ENCODE results near the gene CCR8. TPM values are rescaled to one million over a fixed set of nuclear protein-coding genes. Genes with fewer than 3 reads are reported as not detected.

CCR8 gene
- total RNA-seq, 1 experiment from 2014 or later: not detected

DNA sequence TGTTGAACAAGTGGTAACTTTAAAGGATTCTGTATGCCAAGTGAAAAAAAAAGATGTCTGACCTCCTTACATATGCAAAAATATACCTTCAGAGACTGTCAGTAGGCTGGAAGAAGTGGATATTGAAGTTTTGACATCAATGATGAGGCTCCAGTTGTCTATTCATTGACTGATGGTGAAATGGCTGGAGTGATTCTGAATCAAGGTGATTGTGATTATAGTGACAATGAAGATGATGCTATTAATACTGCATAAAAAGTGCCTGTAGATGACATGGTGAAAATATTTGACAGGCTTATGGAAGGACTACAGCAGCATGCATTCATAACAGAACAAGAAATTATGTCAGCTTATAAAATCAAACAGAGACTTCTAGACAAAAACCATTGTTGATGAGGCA, 4.1 kb downstream of the CCR8 start:
- Histone ChIP-seq H3K36me3 (ENCODE audit: control insufficient read depth in 1 of 2, insufficient read depth in 2 of 2, low read length in 2 of 2) (no peaks in the 10 kb centered on the region), H3K4me3 (replicated peaks in 1 of 2; ENCODE audit: low read depth in 1 of 2, low read length in 2 of 2) (no peak overlapping the region), H3K27ac (ENCODE audit: low read depth, low read length) (no peak overlapping the region), H3K27me3 (ENCODE audit: insufficient read depth, low read length) (no peaks in the 10 kb centered on the region), H3K79me2 (ENCODE audit: insufficient read depth, low read length) (no peaks in the 10 kb centered on the region), H4K20me1 (ENCODE audit: insufficient read depth) (no peaks in the 10 kb centered on the region), H3K4me1 (ENCODE audit: control insufficient read depth in 1 of 2, insufficient read depth in 2 of 2, low read length in 2 of 2) (no peaks in the 10 kb centered on the region), H3K9ac (ENCODE audit: low read length) (no peak overlapping the region), H2AFZ (ENCODE audit: low read depth, low read length, poor library complexity, severe bottlenecking) (no peak overlapping the region), H3K9me2 (ENCODE audit: insufficient read depth) (no peaks in the 10 kb centered on the region), H3K4me2 (ENCODE audit: low read length) (no peak overlapping the region), H3K9me3 (ENCODE audit: control insufficient read depth in 1 of 2, insufficient read depth in 1 of 2, low read depth in 1 of 2, low read length in 2 of 2) (no peaks in the 10 kb centered on the region)
- POLR2A ChIA-PET: no interaction called here
- ATAC-seq (no peak), DNase-seq (ENCODE audit: low read depth, low spot score) (no peak)
- CTCF ChIA-PET: no interaction called here
- TF ChIP-seq POLR2AphosphoS5 (IDR thresholded peaks at IDR 0.05; ENCODE audit: low read depth, low read length): no peak
- TF ChIP-seq ZFX (IDR thresholded peaks at IDR 0.05): no peak
- TF ChIP-seq, protein P1, sequence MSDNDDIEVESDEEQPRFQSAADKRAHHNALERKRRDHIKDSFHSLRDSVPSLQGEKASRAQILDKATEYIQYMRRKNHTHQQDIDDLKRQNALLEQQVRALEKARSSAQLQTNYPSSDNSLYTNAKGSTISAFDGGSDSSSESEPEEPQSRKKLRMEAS (IDR thresholded peaks at IDR 0.05): no peak
- TF ChIP-seq SP1 (IDR thresholded peaks at IDR 0.05; ENCODE audit: low read depth): no peak
- no peak for TF ChIP-seq POLR2A (IDR thresholded peaks at IDR 0.05; ENCODE audit: borderline replicate concordance, extremely low read depth, insufficient read depth, insufficient read length)
- no peak for TF ChIP-seq EZH2phosphoT487 (IDR thresholded peaks at IDR 0.05; ENCODE audit: borderline replicate concordance)
- no peak for TF ChIP-seq ZNF274 (IDR thresholded peaks at IDR 0.05; ENCODE audit: low read depth, low read length)
- no peak for TF ChIP-seq CEBPB (IDR thresholded peaks at IDR 0.05; ENCODE audit: low read depth)
- no peak for TF ChIP-seq ELF1 (IDR thresholded peaks at IDR 0.05; ENCODE audit: borderline replicate concordance, low read depth)
- TF ChIP-seq, protein P2, sequence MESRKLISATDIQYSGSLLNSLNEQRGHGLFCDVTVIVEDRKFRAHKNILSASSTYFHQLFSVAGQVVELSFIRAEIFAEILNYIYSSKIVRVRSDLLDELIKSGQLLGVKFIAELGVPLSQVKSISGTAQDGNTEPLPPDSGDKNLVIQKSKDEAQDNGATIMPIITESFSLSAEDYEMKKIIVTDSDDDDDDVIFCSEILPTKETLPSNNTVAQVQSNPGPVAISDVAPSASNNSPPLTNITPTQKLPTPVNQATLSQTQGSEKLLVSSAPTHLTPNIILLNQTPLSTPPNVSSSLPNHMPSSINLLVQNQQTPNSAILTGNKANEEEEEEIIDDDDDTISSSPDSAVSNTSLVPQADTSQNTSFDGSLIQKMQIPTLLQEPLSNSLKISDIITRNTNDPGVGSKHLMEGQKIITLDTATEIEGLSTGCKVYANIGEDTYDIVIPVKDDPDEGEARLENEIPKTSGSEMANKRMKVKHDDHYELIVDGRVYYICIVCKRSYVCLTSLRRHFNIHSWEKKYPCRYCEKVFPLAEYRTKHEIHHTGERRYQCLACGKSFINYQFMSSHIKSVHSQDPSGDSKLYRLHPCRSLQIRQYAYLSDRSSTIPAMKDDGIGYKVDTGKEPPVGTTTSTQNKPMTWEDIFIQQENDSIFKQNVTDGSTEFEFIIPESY (IDR thresholded peaks at IDR 0.05; ENCODE audit: extremely low read depth, insufficient replicate concordance, low read length): no peak
- TF ChIP-seq, protein P3, sequence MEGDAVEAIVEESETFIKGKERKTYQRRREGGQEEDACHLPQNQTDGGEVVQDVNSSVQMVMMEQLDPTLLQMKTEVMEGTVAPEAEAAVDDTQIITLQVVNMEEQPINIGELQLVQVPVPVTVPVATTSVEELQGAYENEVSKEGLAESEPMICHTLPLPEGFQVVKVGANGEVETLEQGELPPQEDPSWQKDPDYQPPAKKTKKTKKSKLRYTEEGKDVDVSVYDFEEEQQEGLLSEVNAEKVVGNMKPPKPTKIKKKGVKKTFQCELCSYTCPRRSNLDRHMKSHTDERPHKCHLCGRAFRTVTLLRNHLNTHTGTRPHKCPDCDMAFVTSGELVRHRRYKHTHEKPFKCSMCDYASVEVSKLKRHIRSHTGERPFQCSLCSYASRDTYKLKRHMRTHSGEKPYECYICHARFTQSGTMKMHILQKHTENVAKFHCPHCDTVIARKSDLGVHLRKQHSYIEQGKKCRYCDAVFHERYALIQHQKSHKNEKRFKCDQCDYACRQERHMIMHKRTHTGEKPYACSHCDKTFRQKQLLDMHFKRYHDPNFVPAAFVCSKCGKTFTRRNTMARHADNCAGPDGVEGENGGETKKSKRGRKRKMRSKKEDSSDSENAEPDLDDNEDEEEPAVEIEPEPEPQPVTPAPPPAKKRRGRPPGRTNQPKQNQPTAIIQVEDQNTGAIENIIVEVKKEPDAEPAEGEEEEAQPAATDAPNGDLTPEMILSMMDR (IDR thresholded peaks at IDR 0.05 in 2 of 3, conservative IDR thresholded peaks at IDR 0.05 in 1 of 3; ENCODE audit: borderline replicate concordance in 1 of 3, insufficient read depth in 1 of 3, low read depth in 2 of 3, low read length in 2 of 3): no peak
- TF ChIP-seq, protein P4, sequence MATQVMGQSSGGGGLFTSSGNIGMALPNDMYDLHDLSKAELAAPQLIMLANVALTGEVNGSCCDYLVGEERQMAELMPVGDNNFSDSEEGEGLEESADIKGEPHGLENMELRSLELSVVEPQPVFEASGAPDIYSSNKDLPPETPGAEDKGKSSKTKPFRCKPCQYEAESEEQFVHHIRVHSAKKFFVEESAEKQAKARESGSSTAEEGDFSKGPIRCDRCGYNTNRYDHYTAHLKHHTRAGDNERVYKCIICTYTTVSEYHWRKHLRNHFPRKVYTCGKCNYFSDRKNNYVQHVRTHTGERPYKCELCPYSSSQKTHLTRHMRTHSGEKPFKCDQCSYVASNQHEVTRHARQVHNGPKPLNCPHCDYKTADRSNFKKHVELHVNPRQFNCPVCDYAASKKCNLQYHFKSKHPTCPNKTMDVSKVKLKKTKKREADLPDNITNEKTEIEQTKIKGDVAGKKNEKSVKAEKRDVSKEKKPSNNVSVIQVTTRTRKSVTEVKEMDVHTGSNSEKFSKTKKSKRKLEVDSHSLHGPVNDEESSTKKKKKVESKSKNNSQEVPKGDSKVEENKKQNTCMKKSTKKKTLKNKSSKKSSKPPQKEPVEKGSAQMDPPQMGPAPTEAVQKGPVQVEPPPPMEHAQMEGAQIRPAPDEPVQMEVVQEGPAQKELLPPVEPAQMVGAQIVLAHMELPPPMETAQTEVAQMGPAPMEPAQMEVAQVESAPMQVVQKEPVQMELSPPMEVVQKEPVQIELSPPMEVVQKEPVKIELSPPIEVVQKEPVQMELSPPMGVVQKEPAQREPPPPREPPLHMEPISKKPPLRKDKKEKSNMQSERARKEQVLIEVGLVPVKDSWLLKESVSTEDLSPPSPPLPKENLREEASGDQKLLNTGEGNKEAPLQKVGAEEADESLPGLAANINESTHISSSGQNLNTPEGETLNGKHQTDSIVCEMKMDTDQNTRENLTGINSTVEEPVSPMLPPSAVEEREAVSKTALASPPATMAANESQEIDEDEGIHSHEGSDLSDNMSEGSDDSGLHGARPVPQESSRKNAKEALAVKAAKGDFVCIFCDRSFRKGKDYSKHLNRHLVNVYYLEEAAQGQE (IDR thresholded peaks at IDR 0.05; ENCODE audit: low read depth): no peak
- no peak for TF ChIP-seq YY1 (IDR thresholded peaks at IDR 0.05; ENCODE audit: extremely low read depth, insufficient replicate concordance, low read depth, low read length)
- TF ChIP-seq SRF (IDR thresholded peaks at IDR 0.05; ENCODE audit: low read depth): no peak
- no peak for TF ChIP-seq EGR1 (IDR thresholded peaks at IDR 0.05; ENCODE audit: low read depth)
- TF ChIP-seq, protein P5, sequence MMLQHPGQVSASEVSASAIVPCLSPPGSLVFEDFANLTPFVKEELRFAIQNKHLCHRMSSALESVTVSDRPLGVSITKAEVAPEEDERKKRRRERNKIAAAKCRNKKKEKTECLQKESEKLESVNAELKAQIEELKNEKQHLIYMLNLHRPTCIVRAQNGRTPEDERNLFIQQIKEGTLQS (IDR thresholded peaks at IDR 0.05): no peak
- no peak for TF ChIP-seq CBX3 (IDR thresholded peaks at IDR 0.05; ENCODE audit: low read depth)
- no peak for TF ChIP-seq TCF7L2 (IDR thresholded peaks at IDR 0.05; ENCODE audit: borderline replicate concordance, extremely low read depth, insufficient read depth, insufficient read length)
- no TSS peak for BruUV-seq (replicated peaks)
- intact Hi-C loops (cut with micrococcal nuclease): no loop called here
- RAD21 ChIA-PET (ENCODE audit: low non-redundant PET in 1 of 2, low total read pairs in 2 of 2, uncharacterized antibody in 2 of 2, unreplicated experiment in 2 of 2): no interaction called here
